H9 (cell line): ENCODE measurements around the gene ELAVL1. TPM values are rescaled to one million over a fixed set of nuclear protein-coding genes. Genes with fewer than 3 reads are reported as not detected.

ENCODE experiments used
- DNase-seq: peaks from one replicate; pipeline ENCODE4 v3.0.0-alpha.2; 2017
- H2AFZ ChIP-seq: one replicate; pipeline ENCODE4 v1.6.1; 2013; ENCODE audit warnings: mild to moderate bottlenecking, low read length, control low read depth, moderate library complexity
- H2AK5ac ChIP-seq: 2 replicates; pipeline ENCODE4 v1.6.1; 2013; ENCODE audit warnings: low read length, control low read depth, mixed read lengths; ENCODE audit not compliant: insufficient read length
- H2BK120ac ChIP-seq: one replicate; pipeline ENCODE4 v1.6.1; 2013; ENCODE audit warnings: low read depth, mild to moderate bottlenecking, low read length, control low read depth, inconsistent platforms; ENCODE audit not compliant: poor library complexity, severe bottlenecking
- H2BK12ac ChIP-seq: 2 replicates; pipeline ENCODE4 v1.6.1; 2013; ENCODE audit warnings: low read length, control low read depth, mixed read lengths, low read depth; ENCODE audit not compliant: insufficient read length
- H2BK15ac ChIP-seq: 2 replicates; pipeline ENCODE4 v1.6.1; 2013; ENCODE audit warnings: low read depth, low read length, control low read depth
- H2BK20ac ChIP-seq: one replicate; pipeline ENCODE4 v1.6.1; 2013; ENCODE audit warnings: low read depth, mild to moderate bottlenecking, low read length, control low read depth, inconsistent platforms; ENCODE audit not compliant: poor library complexity, severe bottlenecking
- H2BK5ac ChIP-seq: 2 replicates; pipeline ENCODE4 v1.6.1; 2013; ENCODE audit warnings: low read length, control low read depth, mixed read lengths; ENCODE audit not compliant: insufficient read length
- H3K14ac ChIP-seq: 2 replicates; pipeline ENCODE4 v1.6.1; 2013; ENCODE audit warnings: low read length, control low read depth; ENCODE audit not compliant: insufficient read depth
- H3K18ac ChIP-seq: 2 replicates; pipeline ENCODE4 v1.6.1; 2013; ENCODE audit warnings: low read depth, mild to moderate bottlenecking, mixed read lengths, low read length, control low read depth; ENCODE audit not compliant: insufficient read length
- H3K23ac ChIP-seq: 2 replicates; pipeline ENCODE4 v1.6.1; 2013; ENCODE audit warnings: low read length, control low read depth, mixed read lengths, low read depth; ENCODE audit not compliant: insufficient read length
- H3K23me2 ChIP-seq: 2 replicates; pipeline ENCODE4 v1.6.1; 2013; ENCODE audit warnings: low read depth, mild to moderate bottlenecking, mixed read lengths, low read length, control low read depth; ENCODE audit not compliant: insufficient read length, poor library complexity, severe bottlenecking
- H3K27ac ChIP-seq: 2 replicates; pipeline ENCODE4 v1.5.1; 2013; ENCODE audit warnings: low read length, control low read depth, mixed read lengths, low read depth; ENCODE audit not compliant: insufficient read length
- H3K27me3 ChIP-seq: 2 replicates; pipeline ENCODE4 v1.6.1; 2013; ENCODE audit warnings: low read length, control low read depth, inconsistent platforms; ENCODE audit not compliant: insufficient read depth
- H3K4ac ChIP-seq: 2 replicates; pipeline ENCODE4 v1.6.1; 2013; ENCODE audit warnings: low read depth, mild to moderate bottlenecking, control low read depth, inconsistent platforms, low read length, moderate library complexity
- H3K4me1 ChIP-seq: 2 replicates; pipeline ENCODE4 v1.6.1; 2013; ENCODE audit warnings: low read length, control low read depth, inconsistent platforms; ENCODE audit not compliant: insufficient read depth
- H3K4me2 ChIP-seq: 2 replicates; pipeline ENCODE4 v1.6.1; 2013; ENCODE audit warnings: low read length, control low read depth, mixed read lengths; ENCODE audit not compliant: insufficient read length, insufficient read depth
- H3K56ac ChIP-seq: 2 replicates; pipeline ENCODE4 v1.6.1; 2013; ENCODE audit warnings: low read depth, mild to moderate bottlenecking, mixed read lengths, low read length, control low read depth; ENCODE audit not compliant: insufficient read length
- H3K79me1 ChIP-seq: 2 replicates; pipeline ENCODE4 v1.6.1; 2013; ENCODE audit warnings: low read depth, mild to moderate bottlenecking, moderate library complexity, low read length, control low read depth, inconsistent platforms; ENCODE audit not compliant: insufficient read depth, poor library complexity, severe bottlenecking
- H3K79me2 ChIP-seq: 2 replicates; pipeline ENCODE4 v1.6.1; 2013; ENCODE audit warnings: low read length, control low read depth, inconsistent platforms; ENCODE audit not compliant: insufficient read depth
- H3K9ac ChIP-seq: 2 replicates; pipeline ENCODE4 v1.6.1; 2013; ENCODE audit warnings: low read length, control low read depth, mixed read lengths; ENCODE audit not compliant: insufficient read length; ENCODE audit errors: extremely low read depth
- H3K9me3 ChIP-seq: one replicate; pipeline ENCODE4 v1.6.1; 2013; ENCODE audit warnings: low read depth, low read length, inconsistent platforms; ENCODE audit not compliant: control insufficient read depth
- H3T11ph ChIP-seq: one replicate; pipeline ENCODE4 v1.6.1; 2013; ENCODE audit warnings: mild to moderate bottlenecking, low read length, control low read depth, inconsistent platforms
- H4K20me1 ChIP-seq: one replicate; pipeline ENCODE4 v1.6.1; 2013; ENCODE audit not compliant: control insufficient read depth, insufficient read length, insufficient read depth
- H4K5ac ChIP-seq: 2 replicates; pipeline ENCODE4 v1.6.1; 2013; ENCODE audit warnings: low read depth, mild to moderate bottlenecking, mixed read lengths, low read length, control low read depth; ENCODE audit not compliant: insufficient read length
- H4K8ac ChIP-seq: replicated peaks from 2 replicates; pipeline ENCODE4 v1.6.1; 2013; ENCODE audit warnings: low read length, control low read depth, mixed read lengths, low read depth; ENCODE audit not compliant: insufficient read length
- H4K91ac ChIP-seq: 2 replicates; pipeline ENCODE4 v1.6.1; 2013; ENCODE audit warnings: low read depth, mild to moderate bottlenecking, moderate library complexity, mixed read lengths, low read length, control low read depth; ENCODE audit not compliant: insufficient read length
- H3K27ac Mint-ChIP-seq, 3 experiments: 2 replicates in 2 of 3; 3 replicates in 1 of 3; pipeline ENCODE4 v1.8.0; 2020 to 2021; ENCODE audit warnings: mixed read lengths in 3 of 3, mild to moderate bottlenecking in 1 of 3, moderate library complexity in 1 of 3
- H3K27me3 Mint-ChIP-seq: 2 replicates; pipeline ENCODE4 v1.8.0; 2021; ENCODE audit warnings: low read depth, mild to moderate bottlenecking, moderate library complexity, mixed read lengths
- H3K36me3 Mint-ChIP-seq, 3 experiments: 2 replicates in 2 of 3; 3 replicates in 1 of 3; pipeline ENCODE4 v1.8.0; 2020 to 2021; ENCODE audit warnings: low read depth in 3 of 3, mixed read lengths in 3 of 3; ENCODE audit not compliant: insufficient read depth in 1 of 3
- H3K4me1 Mint-ChIP-seq, 2 experiments: 2 replicates each; pipeline ENCODE4 v1.8.0; 2020; ENCODE audit warnings: mixed read lengths in 2 of 2
- H3K4me3 Mint-ChIP-seq, 2 experiments: 2 replicates in 1 of 2; 3 replicates in 1 of 2; pipeline ENCODE4 v1.8.0; 2020 to 2021; ENCODE audit warnings: mild to moderate bottlenecking in 2 of 2, mixed read lengths in 2 of 2, moderate library complexity in 1 of 2
- H3K9me3 Mint-ChIP-seq, 2 experiments: 2 replicates in 1 of 2; 3 replicates in 1 of 2; pipeline ENCODE4 v1.8.0; 2020; ENCODE audit warnings: mild to moderate bottlenecking in 2 of 2, mixed read lengths in 2 of 2, moderate library complexity in 1 of 2
- CTCF ChIP-seq: fragments of 200-600 bp; sonication (generic); conservative IDR thresholded peaks from 3 replicates; pipeline ENCODE4 v1.8.0; 2021; ENCODE audit warnings: antibody characterized with exemption, mild to moderate bottlenecking
- WGBS: extraction: QIAGEN DNeasy Blood & Tissue Kit; methylation state at CpG from one replicate; pipeline ENCODE4 v1.1.7; 2013; ENCODE audit warnings: missing lambda C conversion rate, low lambda C conversion rate, mixed read lengths; ENCODE audit not compliant: insufficient read length; ENCODE audit errors: extremely low coverage; 5-methylcytosine and 5-hydroxymethylcytosine counted together
- total RNA-seq: library from RNA; stranded (reverse); gene quantifications from 2 replicates; pipeline ENCODE4 v1.2.1, GENCODE V29; 2021

Gene ELAVL1
- total RNA-seq, 1 experiment from 2014 or later = 149 TPM

GRCh38 chr19:7943444-7944176 lies 61.8 kb downstream of the ELAVL1 start, which contains the start of gene TIMM44:
Gene TIMM44, minus strand, starts transcription at chr19:7943666. Its CDS starts 15 bp downstream, at chr19:7943651.
- H3K23me2 ChIP-seq = no peaks in the 10 kb centered on the region
- H3K18ac ChIP-seq = peak within 1 kb of the TSS; percentile 49
- no peak within 1 kb of the TSS for H2AFZ ChIP-seq
- WGBS = no CpG with 5 or more reads among the region's 56 CpGs
- H3K4me1 Mint-ChIP-seq = peaks cover 3 to 10% of the 10 kb centered on the region in 2 experiments; a peak in 2 of 4 replicates
- no peak for TF ChIP-seq CTCF
- no peak within 1 kb of the TSS for H3T11ph ChIP-seq
- H3K27me3 Mint-ChIP-seq = no peaks in the 10 kb centered on the region; the same call in 1 of the 2 replicates
- no peak within 1 kb of the TSS for H2BK20ac ChIP-seq
- H3K4ac ChIP-seq = peak within 1 kb of the TSS; percentile 35; the same call in 1 of the 2 replicates
- H3K4me1 ChIP-seq = no peaks in the 10 kb centered on the region
- peak; percentile 100 for DNase-seq
- H4K91ac ChIP-seq = no peak within 1 kb of the TSS
- peak within 1 kb of the TSS; percentile 52 for H2BK120ac ChIP-seq
- H3K36me3 Mint-ChIP-seq = peaks cover 21 to 33% (median 26%) of the 10 kb centered on the region in 3 experiments
- H3K4me2 ChIP-seq = peak within 1 kb of the TSS; percentile 66
- peak within 1 kb of the TSS; percentile 80 for H3K9ac ChIP-seq
- peak within 1 kb of the TSS; percentile 99 to 100 (median 99) for H3K27ac Mint-ChIP-seq
- H3K27me3 ChIP-seq = no peaks in the 10 kb centered on the region
- peaks cover 3% of the 10 kb centered on the region; the same call in 1 of the 2 replicates for H3K79me2 ChIP-seq
- H3K27ac ChIP-seq = no peak within 1 kb of the TSS
- H2BK15ac ChIP-seq = 0 out of 2 replicates have a peak within 1 kb of the TSS, but pooled peaks have one; percentile 9
- H3K79me1 ChIP-seq = peaks cover 9% of the 10 kb centered on the region
- no peak within 1 kb of the TSS for H2BK5ac ChIP-seq
- H3K9me3 Mint-ChIP-seq = peaks cover 0 to 2% of the 10 kb centered on the region in 2 experiments; a peak in 2 of 5 replicates
- H2AK5ac ChIP-seq = no peak within 1 kb of the TSS
- H2BK12ac ChIP-seq = no peak within 1 kb of the TSS
- H3K9me3 ChIP-seq = no peaks in the 10 kb centered on the region
- H4K5ac ChIP-seq = no peak within 1 kb of the TSS
- peak within 1 kb of the TSS; percentile 89; the same call in 1 of the 2 replicates for H3K14ac ChIP-seq
- no peak within 1 kb of the TSS for H3K23ac ChIP-seq
- peak within 1 kb of the TSS; percentile 90 to 96 for H3K4me3 Mint-ChIP-seq
- no peaks in the 10 kb centered on the region for H4K20me1 ChIP-seq
- no peak within 1 kb of the TSS for H4K8ac ChIP-seq
- no peak within 1 kb of the TSS for H3K56ac ChIP-seq
